Fibroblast of the aortic adventitia (primary cell): ENCODE results near the gene SLCO1B3. TPM values are rescaled to one million over a fixed set of nuclear protein-coding genes. Genes with fewer than 3 reads are reported as not detected.

ENCODE experiments used
- DNase-seq: peaks from one replicate; pipeline ENCODE4 v3.0.0-alpha.2; 2010; ENCODE audit warnings: low read depth
- H3K4me3 ChIP-seq: 2 replicates; pipeline ENCODE4 v1.5.1; 2011; ENCODE audit warnings: low read depth, mild to moderate bottlenecking, control low read depth, low read length, moderate library complexity
- CTCF ChIP-seq: IDR thresholded peaks from 2 replicates; pipeline ENCODE4 v1.5.1; 2011; ENCODE audit warnings: mild to moderate bottlenecking, low read length, control low read depth, inconsistent platforms; ENCODE audit not compliant: insufficient read depth
- total RNA-seq: library from RNA; depleted of rRNA; stranded (reverse); fragments of >200 nt; gene quantifications from 2 replicates; pipeline ENCODE4 v1.2.3, GENCODE V29; 2012; ENCODE audit warnings: low replicate concordance

The SLCO1B3 gene
- total RNA-seq, 1 donor, result not detected

- TF ChIP-seq CTCF, result no peak
- H3K4me3 ChIP-seq, result no peak overlapping the region
- no peak for DNase-seq
Observed at GRCh38 chr12:20822925-20823324, 12.4 kb downstream of the SLCO1B3 start.

GRCh38 chr12:20829919-20830318 lies 19.4 kb downstream of the SLCO1B3 start:
- no peak overlapping the region for H3K4me3 ChIP-seq
- TF ChIP-seq CTCF, result no peak
- DNase-seq, result no peak

GRCh38 chr12:20830456-20830855 lies 20.0 kb downstream of the SLCO1B3 start:
- no peak overlapping the region for H3K4me3 ChIP-seq
- no peak for TF ChIP-seq CTCF
- DNase-seq, result no peak

- no peak for TF ChIP-seq CTCF
- H3K4me3 ChIP-seq, result no peak overlapping the region
- no peak for DNase-seq
Observed at GRCh38 chr12:20832911-20833310, 22.4 kb downstream of the SLCO1B3 start.

GRCh38 chr12:20852649-20853048 lies 42.1 kb downstream of the SLCO1B3 start:
- no peak for DNase-seq
- no peak for TF ChIP-seq CTCF
- no peak overlapping the region for H3K4me3 ChIP-seq

GRCh38 chr12:20863056-20863455 lies 52.6 kb downstream of the SLCO1B3 start:
- no peak for TF ChIP-seq CTCF
- no peak for DNase-seq
- no peak overlapping the region for H3K4me3 ChIP-seq

GRCh38 chr12:20865873-20866272 lies 55.4 kb downstream of the SLCO1B3 start:
- peak; percentile 15 for DNase-seq
- TF ChIP-seq CTCF, result no peak

More at GRCh38 chr12:20865873-20866272, 55.4 kb downstream of the SLCO1B3 start:
- no peak overlapping the region for H3K4me3 ChIP-seq
